ENCODE results near the gene C11orf68.

The C11orf68 gene

GRCh38 chr11:65944191-65944590 lies 25.3 kb upstream of the C11orf68 start:
- DNase-seq (ENCODE audit: low spot score): no peak

GRCh38 chr11:65942531-65942930 lies 23.7 kb upstream of the C11orf68 start:
- no peak for DNase-seq (ENCODE audit: low spot score)

GRCh38 chr11:65941720-65942310 lies 23.0 kb upstream of the C11orf68 start:
- no peak for DNase-seq (ENCODE audit: low spot score)

- DNase-seq (ENCODE audit: low spot score): no peak
These were observed 18.9 kb upstream of the C11orf68 start for GRCh38 chr11:65937766-65938165.

- DNase-seq (ENCODE audit: low spot score): no peak
These were observed 15.2 kb upstream of the C11orf68 start for GRCh38 chr11:65934014-65934413.

DNA sequence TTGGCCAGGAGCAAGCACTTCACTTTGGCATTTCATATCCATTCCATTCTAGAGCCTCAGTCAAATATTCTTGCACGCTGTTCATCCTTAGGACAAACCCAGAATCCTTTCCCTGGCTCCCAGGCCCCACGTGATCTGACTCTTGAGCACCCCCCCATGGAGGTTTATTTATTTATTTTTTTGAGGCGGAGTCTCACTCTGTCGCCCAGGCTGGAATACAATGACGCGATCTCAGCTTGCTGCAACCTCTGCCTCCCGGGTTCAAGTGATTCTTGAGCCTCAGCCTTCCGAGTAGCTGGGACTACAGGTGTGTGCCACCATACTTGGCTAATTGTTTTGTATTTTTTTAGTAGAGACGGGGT lies 13.7 kb upstream of the C11orf68 start:
- DNase-seq (ENCODE audit: low spot score): no peak

DNA sequence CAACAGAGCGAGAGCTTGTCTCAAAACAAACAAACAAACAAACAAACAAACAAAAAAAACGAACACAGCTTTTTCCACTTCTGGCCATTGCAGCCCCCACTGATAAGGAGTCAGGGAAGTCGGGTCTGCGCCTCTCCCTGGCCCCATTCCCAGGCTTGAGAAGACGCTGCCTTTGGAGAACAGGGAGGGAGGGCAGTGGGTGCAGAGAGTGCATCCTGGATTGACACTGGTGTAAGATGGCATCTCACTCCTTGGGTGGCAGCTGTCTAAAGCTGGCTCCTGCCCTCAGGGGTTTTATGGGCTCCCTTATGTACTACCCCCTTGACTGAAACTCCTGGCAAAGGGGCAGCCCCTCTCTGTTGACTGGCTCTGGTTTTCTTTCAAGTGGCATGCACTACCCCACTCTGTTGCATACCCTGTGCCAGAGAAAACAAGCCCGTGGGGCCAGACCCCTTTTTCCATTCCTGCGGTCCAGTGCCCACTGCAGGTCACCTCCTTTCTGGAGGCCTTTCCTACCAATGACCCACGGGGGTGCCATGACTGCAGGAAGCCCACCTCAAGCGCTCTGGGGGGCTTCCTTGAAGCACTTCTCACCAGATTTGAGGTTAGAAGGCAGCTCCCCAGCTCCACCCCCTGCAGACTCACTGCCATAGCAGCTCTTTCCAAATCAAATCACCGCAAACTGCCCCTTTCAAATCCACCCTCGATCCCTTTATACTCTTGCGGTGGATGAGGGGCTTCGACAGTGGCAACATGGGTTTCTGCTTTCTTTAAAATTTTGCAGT lies 13.1 kb upstream of the C11orf68 start:
- DNase-seq (ENCODE audit: low spot score): no peak

GRCh38 chr11:65928667-65929066 lies 9.8 kb upstream of the C11orf68 start:
- DNase-seq (ENCODE audit: low spot score): no peak

- peak; percentile 38 for DNase-seq (ENCODE audit: low spot score)
These were observed 9.1 kb upstream of the C11orf68 start for GRCh38 chr11:65927904-65928397.

DNA sequence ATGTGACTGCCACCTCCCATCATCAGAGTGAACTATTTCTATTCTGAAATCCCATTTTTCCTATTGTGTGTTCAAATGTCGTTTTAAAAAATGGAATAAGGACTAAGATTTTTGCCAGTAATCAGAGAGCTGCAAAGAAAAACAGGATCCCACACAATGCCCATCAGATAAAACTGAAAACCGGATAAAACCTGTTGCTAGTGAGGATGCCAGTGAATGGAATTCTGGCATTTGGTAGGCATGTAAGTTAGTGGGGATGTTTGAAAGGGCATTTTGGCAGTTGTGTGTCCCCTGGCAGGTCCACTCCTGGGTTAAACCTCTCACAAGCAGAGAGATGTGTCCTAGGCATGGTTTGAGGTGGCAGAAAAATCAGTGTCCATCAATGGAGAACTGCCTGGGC lies 6.5 kb upstream of the C11orf68 start:
- no peak for DNase-seq (ENCODE audit: low spot score)

GRCh38 chr11:65922565-65922964 lies 3.7 kb upstream of the C11orf68 start:
- no peak for DNase-seq (ENCODE audit: low spot score)

DNA sequence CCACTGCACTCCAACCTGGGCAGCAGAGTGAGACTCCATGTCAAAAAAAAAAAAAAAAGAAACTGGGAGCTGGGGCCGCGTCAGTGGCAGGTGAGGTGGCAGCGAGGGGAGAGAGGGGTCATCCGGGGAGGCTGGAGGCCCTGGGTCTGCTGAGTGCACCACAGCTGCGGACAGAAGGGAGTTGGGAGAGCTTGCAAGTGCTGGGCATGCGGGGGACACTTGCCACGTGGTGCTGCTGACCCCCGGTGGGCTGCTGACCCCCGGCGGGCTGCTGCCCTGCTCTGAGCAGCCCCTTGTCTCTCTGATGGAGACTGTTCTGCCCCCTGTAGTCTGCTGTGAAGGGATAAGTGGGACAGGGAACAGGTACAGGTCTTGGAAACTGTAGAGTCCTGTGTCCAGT lies 3.0 kb upstream of the C11orf68 start:
- DNase-seq (ENCODE audit: low spot score): no peak

- no peak for DNase-seq (ENCODE audit: low spot score)
These were observed 2.2 kb upstream of the C11orf68 start for GRCh38 chr11:65921033-65921555.

GRCh38 chr11:65920372-65920802 lies 1.5 kb upstream of the C11orf68 start:
- DNase-seq (ENCODE audit: low spot score): no peak

- DNase-seq (ENCODE audit: low spot score): no peak
These were observed 910 bp upstream of the C11orf68 start for GRCh38 chr11:65919573-65920371.

- DNase-seq (ENCODE audit: low spot score): peak; percentile 97
These were observed 295 bp upstream of the C11orf68 start, which contains the start of gene DRAP1 for GRCh38 chr11:65919141-65919572. Gene DRAP1 (plus strand): TSS chr11:65919426. CDS start chr11:65919502, 76 bp downstream.

DNA sequence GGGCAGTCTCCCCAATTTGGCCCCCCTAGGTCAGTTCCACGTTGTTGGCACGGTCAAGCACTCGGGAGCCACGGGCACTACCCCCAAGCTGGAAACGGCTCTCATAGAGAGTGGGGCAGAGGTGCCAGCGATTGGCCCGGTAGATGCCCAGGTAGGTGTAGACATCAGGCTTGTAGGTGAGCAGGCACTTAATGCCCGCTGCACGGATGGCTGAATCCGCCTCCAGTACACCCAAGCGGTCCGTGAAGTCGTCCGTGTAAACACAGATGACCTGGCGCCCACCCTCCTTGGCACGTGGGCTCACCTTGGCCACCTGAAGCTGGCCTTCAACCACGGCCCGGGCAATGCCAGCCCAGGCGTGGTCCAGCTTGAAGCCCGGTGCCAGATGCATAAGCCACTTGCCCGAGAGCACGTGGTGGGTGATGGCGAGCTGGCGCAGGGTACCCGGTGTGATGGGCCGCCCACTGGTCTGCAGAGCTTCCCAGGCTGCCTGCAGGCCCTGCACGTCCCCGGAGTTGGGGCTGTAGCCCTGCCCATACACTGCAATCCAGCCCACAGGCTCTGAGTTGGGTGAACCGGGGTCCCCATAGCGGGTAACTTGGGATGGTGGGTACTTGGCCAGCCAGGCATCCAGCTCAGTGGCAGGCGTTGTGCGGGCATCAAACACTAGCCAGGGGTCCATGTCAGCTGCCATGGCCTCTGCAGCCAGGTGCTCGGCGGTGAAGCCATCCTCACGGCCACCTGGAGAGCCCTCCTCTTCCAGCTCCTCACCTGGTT lies 1.2 kb downstream of the C11orf68 start:
- DNase-seq (ENCODE audit: low spot score): no peak

GRCh38 chr11:65917077-65917433 lies 1.8 kb downstream of the C11orf68 start:
- no peak for DNase-seq (ENCODE audit: low spot score)

DNA sequence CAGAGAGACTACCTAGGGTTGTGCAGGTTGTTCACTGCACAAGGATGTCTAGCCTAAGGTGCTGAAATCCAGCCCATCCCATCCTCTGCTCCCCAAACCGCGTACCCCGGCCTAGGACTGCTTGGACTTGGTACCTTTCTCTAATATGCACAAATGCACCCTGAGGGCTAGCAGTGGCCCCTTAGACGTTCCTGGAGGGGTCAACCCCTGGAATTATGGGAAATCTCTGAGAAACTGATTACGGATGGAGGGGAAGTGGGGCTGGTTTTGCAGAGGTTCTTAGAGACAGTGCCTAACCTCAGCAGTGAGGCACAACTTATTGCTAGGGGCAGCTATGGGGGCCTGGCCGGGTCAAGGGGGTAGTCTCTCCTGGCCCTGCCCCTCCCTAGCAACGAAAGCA lies 2.5 kb downstream of the C11orf68 start:
- DNase-seq (ENCODE audit: low spot score): no peak

GRCh38 chr11:65915821-65916251 lies 3.0 kb downstream of the C11orf68 start:
- DNase-seq (ENCODE audit: low spot score): no peak

- DNase-seq (ENCODE audit: low spot score): no peak
These were observed 3.6 kb downstream of the C11orf68 start for GRCh38 chr11:65915101-65915820.
